Uterus (tissue), 4 donors: Measurements from ENCODE around the gene KRT1. TPM values are rescaled to one million over a fixed set of nuclear protein-coding genes. Genes with fewer than 3 reads are reported as not detected.
"Not testable (repeated sequence)": the region's sequence is repeated elsewhere in the genome, so short reads cannot be mapped to it uniquely, and the experiment has no call there.

Experiments used
- DNase-seq, 2 donors: peaks; one replicate each; pipeline ENCODE4 v3.0.0-alpha.2; 2019 to 2020
- H3K27ac ChIP-seq, 2 donors: fragments of 200-600 bp; sonication (generic); 1 replicate in 1 of 2; 2 replicates in 1 of 2; pipeline ENCODE4 v1.5.1; 2016 to 2018
- H3K27me3 ChIP-seq, 2 donors: fragments of 200-600 bp; sonication (generic); one replicate each; pipeline ENCODE4 v1.5.1; 2018 to 2019; ENCODE audit warnings: control low read depth in 1 of 2
- H3K36me3 ChIP-seq, 2 donors: fragments of 200-600 bp; sonication (generic); one replicate each; pipeline ENCODE4 v1.5.1; 2019; ENCODE audit warnings: control low read depth in 1 of 2
- H3K4me1 ChIP-seq, 2 donors: fragments of 200-600 bp; sonication (generic); one replicate each; pipeline ENCODE4 v1.5.1; 2018 to 2019; ENCODE audit warnings: control low read depth in 1 of 2
- H3K4me3 ChIP-seq, 2 donors: fragments of 200-600 bp; sonication (generic); 1 replicate in 1 of 2; 2 replicates in 1 of 2; pipeline ENCODE4 v1.5.1; 2018 to 2019; ENCODE audit warnings: mild to moderate bottlenecking in 1 of 2
- H3K9me3 ChIP-seq, 2 donors: fragments of 200-600 bp; sonication (generic); one replicate each; pipeline ENCODE4 v1.5.1; 2019; ENCODE audit warnings: control low read depth in 1 of 2
- CTCF ChIP-seq, 4 experiments: fragments of 200-600 bp in 2 of 4; fragments of 450-650 bp in 2 of 4; sonication (generic) in 2 of 4; IDR thresholded peaks; one replicate each; pipeline ENCODE4 v1.5.1; 2016 to 2019; ENCODE audit warnings: antibody characterized with exemption in 4 of 4, mild to moderate bottlenecking in 2 of 4, moderate library complexity in 1 of 4
- POLR2A ChIP-seq, 2 donors: fragments of 450-650 bp; IDR thresholded peaks; one replicate each; pipeline ENCODE4 v1.6.1; 2016; ENCODE audit warnings: antibody characterized with exemption in 2 of 2, mild to moderate bottlenecking in 1 of 2, moderate library complexity in 1 of 2
- intact Hi-C: fragments of 100-400 bp; cut with DNase I; formaldehyde crosslinking; loops from one replicate; pipeline ENCODE4 v1.15.1; 2023; ENCODE audit warnings: low total_unique reads
- total RNA-seq, 4 donors: library from RNA; depleted of rRNA in 3 of 4; stranded (reverse); fragments of >200 nt in 3 of 4; gene quantifications; one replicate each; pipeline versions ENCODE4 v1.1.0 to v1.2.4, GENCODE V29; 2014 to 2023
- donor health status: DM: yes; HTN: yes; CAD: no.

KRT1 gene
- total RNA-seq, 4 donors from 2014 or later = 0.88 to 1.5 TPM; not detected in 2

DNA sequence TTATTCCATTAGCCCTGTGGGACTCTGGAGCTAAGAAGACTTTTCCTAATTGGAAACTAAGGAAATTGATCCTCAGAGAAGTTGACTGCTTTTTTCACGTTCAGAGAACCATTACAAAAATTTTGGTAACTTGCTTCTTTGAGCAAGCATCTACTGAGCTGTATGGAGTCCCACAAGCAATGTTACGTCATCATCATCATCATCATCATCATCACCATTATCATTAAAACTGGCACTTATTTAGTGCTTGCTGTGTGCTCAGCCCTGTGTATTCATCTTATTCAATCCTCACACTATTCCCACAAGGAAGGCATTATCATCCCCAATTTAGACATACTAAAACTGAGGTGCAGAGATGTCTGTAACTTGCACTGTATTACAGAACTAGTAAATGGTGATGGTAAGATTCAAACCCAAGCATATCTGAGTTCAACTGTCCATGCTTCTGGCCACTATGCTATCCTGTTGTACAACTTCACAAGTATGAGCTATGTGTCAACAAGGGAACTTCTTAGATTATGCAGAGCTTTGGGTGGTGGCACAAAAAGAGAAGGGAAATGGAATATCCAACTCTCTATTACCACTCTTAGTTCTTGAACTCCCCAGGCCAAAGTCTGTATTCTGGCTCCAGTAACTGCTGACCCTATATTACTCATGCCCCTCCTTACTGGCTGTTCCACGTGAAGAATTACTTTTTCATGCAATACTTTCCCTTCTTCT, 6.3 kb downstream of the KRT1 start:
- no peak overlapping the region for H3K4me3 ChIP-seq

DNA sequence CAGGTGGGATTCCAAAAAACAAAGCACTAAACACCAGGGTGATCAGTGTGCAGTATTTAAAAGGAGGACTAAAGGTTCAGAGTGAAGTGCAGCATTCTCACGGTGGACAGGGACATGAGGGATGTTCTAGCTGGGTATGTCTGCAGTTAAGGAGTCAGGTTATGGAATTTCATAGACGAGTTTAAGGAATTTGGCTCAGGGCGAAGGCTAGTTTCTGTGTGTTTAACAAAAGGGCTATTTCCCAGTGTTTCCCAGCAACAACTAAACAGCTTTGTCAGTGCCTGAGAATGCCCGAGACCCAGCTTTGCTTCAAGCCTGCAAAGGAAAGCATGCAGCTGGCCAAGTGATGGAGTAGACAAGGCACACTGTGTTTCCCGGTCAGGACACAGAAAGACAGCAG, 7.0 kb downstream of the KRT1 start:
- H3K27me3 ChIP-seq = no peaks in the 10 kb centered on the region
- no peaks in the 10 kb centered on the region for H3K36me3 ChIP-seq
- H3K27ac ChIP-seq = no peak overlapping the region
- TF ChIP-seq POLR2A (IDR thresholded peaks at IDR 0.05) (no peak), CTCF (IDR thresholded peaks at IDR 0.05) (no peak)
- H3K9me3 ChIP-seq = no peaks in the 10 kb centered on the region
- intact Hi-C loops = no loop called here
- H3K4me3 ChIP-seq = no peak overlapping the region
- no peaks in the 10 kb centered on the region for H3K4me1 ChIP-seq
- no peak for DNase-seq

More for the DNA sequence above, 6.3 kb downstream of the KRT1 start:
- DNase-seq = no peak
- intact Hi-C loops = no loop called here
- no peaks in the 10 kb centered on the region for H3K9me3 ChIP-seq
- no peaks in the 10 kb centered on the region for H3K27me3 ChIP-seq
- no peak for TF ChIP-seq POLR2A (IDR thresholded peaks at IDR 0.05)
- no peak for TF ChIP-seq CTCF (IDR thresholded peaks at IDR 0.05)
- H3K4me1 ChIP-seq = no peaks in the 10 kb centered on the region
- no peaks in the 10 kb centered on the region for H3K36me3 ChIP-seq
- no peak overlapping the region for H3K27ac ChIP-seq

- DNase-seq = no peak
- no peaks in the 10 kb centered on the region for H3K27me3 ChIP-seq
- no peaks in the 10 kb centered on the region for H3K9me3 ChIP-seq
- H3K4me1 ChIP-seq = no peaks in the 10 kb centered on the region
- H3K27ac ChIP-seq = no peak overlapping the region
- no peak overlapping the region for H3K4me3 ChIP-seq
- intact Hi-C loops = no loop called here
- no peak for TF ChIP-seq CTCF (IDR thresholded peaks at IDR 0.05)
- no peak for TF ChIP-seq POLR2A (IDR thresholded peaks at IDR 0.05)
- H3K36me3 ChIP-seq = no peaks in the 10 kb centered on the region
Measured at GRCh38 chr12:52672321-52672933, 7.8 kb downstream of the KRT1 start.

DNA sequence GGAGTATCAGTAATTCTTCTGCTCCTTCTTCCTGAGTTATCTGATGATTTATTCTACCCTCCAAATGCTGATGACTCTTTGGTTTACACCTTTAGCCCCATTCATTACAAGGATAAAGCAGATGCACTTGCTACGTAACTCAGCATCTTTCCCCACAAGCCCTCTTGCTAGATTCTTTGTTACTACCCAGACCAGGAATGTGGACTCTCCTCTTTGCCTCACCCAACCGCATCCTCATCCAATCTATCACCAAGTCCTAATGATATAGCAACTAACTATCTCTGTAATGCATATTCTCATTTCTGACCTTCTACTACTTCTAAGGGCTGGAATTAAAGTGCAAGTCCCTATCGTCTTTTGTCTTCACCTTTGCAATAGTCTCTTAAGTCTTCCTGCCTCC, 9.2 kb downstream of the KRT1 start:
- Histone ChIP-seq H3K4me1 (no peaks in the 10 kb centered on the region), H3K27ac (no peak overlapping the region), H3K36me3 (no peaks in the 10 kb centered on the region), H3K9me3 (no peaks in the 10 kb centered on the region), H3K27me3 (no peaks in the 10 kb centered on the region), H3K4me3 (no peak overlapping the region)
- no peak for DNase-seq
- TF ChIP-seq CTCF (IDR thresholded peaks at IDR 0.05) = no peak
- TF ChIP-seq POLR2A (IDR thresholded peaks at IDR 0.05) = no peak
- intact Hi-C loops = no loop called here

- Histone ChIP-seq H3K9me3 (no peaks in the 10 kb centered on the region), H3K27ac (no peak overlapping the region), H3K36me3 (no peaks in the 10 kb centered on the region), H3K4me1 (no peaks in the 10 kb centered on the region), H3K27me3 (no peaks in the 10 kb centered on the region), H3K4me3 (no peak overlapping the region)
- intact Hi-C loops = no loop called here
- no peak for DNase-seq
- TF ChIP-seq CTCF (IDR thresholded peaks at IDR 0.05) (no peak), POLR2A (IDR thresholded peaks at IDR 0.05) (no peak)
Measured at GRCh38 chr12:52670506-52670905, 9.7 kb downstream of the KRT1 start.

DNA sequence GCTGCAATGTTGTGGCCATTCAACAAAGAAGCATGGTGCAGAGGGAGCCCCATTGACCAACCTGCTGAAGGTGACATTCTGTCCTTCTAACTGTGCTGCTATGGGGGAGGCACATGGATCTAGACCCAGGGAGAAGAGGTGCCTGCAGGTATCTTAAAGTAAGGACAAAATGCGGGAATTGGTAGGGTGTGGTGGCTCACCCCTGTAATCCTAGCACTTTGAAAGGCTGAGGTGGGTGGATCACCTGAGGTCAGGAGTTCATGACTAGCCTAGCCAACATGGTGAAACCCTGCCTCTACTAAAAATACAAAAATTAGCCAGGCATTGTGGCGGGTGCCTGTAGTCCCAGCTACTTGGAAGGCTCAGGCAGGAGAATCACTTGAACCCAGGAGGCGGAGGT, 10.3 kb downstream of the KRT1 start:
- H3K9me3 ChIP-seq, H3K4me3 ChIP-seq, intact Hi-C loops, H3K27ac ChIP-seq, H3K4me1 ChIP-seq, H3K27me3 ChIP-seq, DNase-seq, H3K36me3 ChIP-seq: not testable (repeated sequence)
